Right lobe of liver (tissue), 6 donors: ENCODE results near the gene ANKK1. TPM values are rescaled to one million over a fixed set of nuclear protein-coding genes. Genes with fewer than 3 reads are reported as not detected.

Experiments
- ATAC-seq, 4 donors: fragments of 200-7000 bp; cut with Tn5 transposase; one replicate each; pipeline ENCODE4 v1.9.1; 2020; ENCODE audit warnings: mild to moderate bottlenecking in 4 of 4, moderate library complexity in 4 of 4
- DNase-seq, 3 donors: peaks; one replicate each; pipeline ENCODE4 v3.0.0-alpha.2; 2020
- H3K27ac ChIP-seq, 3 donors: fragments of 200-600 bp; one replicate each; pipeline ENCODE4 v1.8.0; 2022
- H3K27me3 ChIP-seq, 2 donors: fragments of 200-600 bp; one replicate each; pipeline ENCODE4 v1.8.0; 2022
- H3K36me3 ChIP-seq, 4 donors: fragments of 200-600 bp; sonication (generic) in 1 of 4; one replicate each; pipeline versions ENCODE4 v1.5.1 to v1.8.0; 2017 to 2022; ENCODE audit warnings: control low read depth in 1 of 4
- H3K4me1 ChIP-seq, 4 donors: fragments of 200-600 bp; sonication (generic) in 1 of 4; one replicate each; pipeline versions ENCODE4 v1.5.1 to v1.8.0; 2017 to 2022; ENCODE audit warnings: control low read depth in 1 of 4
- H3K4me3 ChIP-seq, 3 donors: fragments of 200-600 bp; one replicate each; pipeline ENCODE4 v1.8.0; 2022
- H3K9me3 ChIP-seq, 4 donors: fragments of 200-600 bp; sonication (generic) in 1 of 4; one replicate each; pipeline versions ENCODE4 v1.5.1 to v1.8.0; 2017 to 2022; ENCODE audit warnings: control low read depth in 1 of 4
- POLR2A ChIP-seq: fragments of 450-650 bp; IDR thresholded peaks from one replicate; pipeline ENCODE4 v1.6.1; 2017; ENCODE audit warnings: antibody characterized with exemption, mild to moderate bottlenecking
- WGBS: methylation state at CpG from one replicate; pipeline ENCODE4 v1.1.6; 2018; ENCODE audit warnings: low coverage, low lambda C conversion rate; ENCODE audit not compliant: insufficient coverage; ENCODE audit errors: missing lambda C conversion rate; 5-methylcytosine and 5-hydroxymethylcytosine counted together
- intact Hi-C, 2 donors: fragments of 100-400 bp; cut with DNase I; formaldehyde crosslinking; loops; one replicate each; pipeline versions ENCODE4 v1.11.2 to v1.14.1; 2022
- total RNA-seq, 6 experiments: library from RNA; depleted of rRNA in 2 of 6; stranded (reverse); fragments of >200 nt in 2 of 6; fragmentation: NEBNext Ultra II Directional in 3 of 6; extraction: Animal tissue kit (Norgen Biotek cat#: 25700) in 3 of 6; gene quantifications; one replicate each; pipeline versions ENCODE4 v1.1.0 to v1.2.4, GENCODE V29; 2016 to 2023
- TF ChIP-seq, protein P1 (sequence below), 4 donors: fragments of 200-600 bp in 3 of 4; fragments of 450-650 bp in 1 of 4; IDR thresholded peaks; one replicate each; pipeline versions ENCODE4 v1.5.1 to v1.8.0; 2016 to 2022; ENCODE audit warnings: antibody characterized with exemption in 4 of 4, mild to moderate bottlenecking in 2 of 4
- donor health status: DM: no; HTN: yes; CAD: no.
- donor health status: DM: no; HTN: no; CAD: no.
- donor health status: DM: no; HTN: no; CAD: no.
- donor health status: DM: no; HTN: yes; CAD: no.
- donor health status: DM: no; HTN: yes; CAD: no.

The ANKK1 gene
- total RNA-seq, 6 experiments from 2014 or later, result 0.12 to 0.15 TPM; not detected in 4

DNA sequence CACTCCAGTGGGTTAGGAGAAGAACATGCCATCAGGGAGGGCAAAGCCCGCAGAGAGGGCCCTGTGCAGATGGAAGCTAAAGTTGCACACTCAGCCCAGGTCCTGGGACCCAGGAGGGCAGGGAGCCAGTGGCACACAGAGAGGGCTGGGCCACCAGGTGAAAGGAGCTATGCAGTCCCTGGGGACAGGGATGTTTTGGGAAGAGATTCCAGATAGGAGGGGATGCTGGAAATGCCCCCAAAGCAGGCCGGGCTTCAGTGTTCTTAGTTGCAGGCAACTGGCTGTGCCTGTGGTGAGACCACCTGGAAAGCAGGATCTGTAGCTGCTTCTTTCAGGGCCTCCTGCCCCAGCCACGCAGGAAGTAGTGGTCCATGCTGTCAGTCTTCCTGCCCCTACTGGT, 19.6 kb downstream of the ANKK1 start:
- Histone ChIP-seq H3K27ac (no peak overlapping the region), H3K4me3 (no peak overlapping the region), H3K27me3 (no peaks in the 10 kb centered on the region), H3K4me1 (no peaks in the 10 kb centered on the region), H3K9me3 (no peaks in the 10 kb centered on the region), H3K36me3 (no peaks in the 10 kb centered on the region)
- intact Hi-C loops, result no loop called here
- 57% methylated on average over 3 of the region's 3 CpGs for WGBS
- DNase-seq (no peak), ATAC-seq (no peak)
- TF ChIP-seq, protein P1, sequence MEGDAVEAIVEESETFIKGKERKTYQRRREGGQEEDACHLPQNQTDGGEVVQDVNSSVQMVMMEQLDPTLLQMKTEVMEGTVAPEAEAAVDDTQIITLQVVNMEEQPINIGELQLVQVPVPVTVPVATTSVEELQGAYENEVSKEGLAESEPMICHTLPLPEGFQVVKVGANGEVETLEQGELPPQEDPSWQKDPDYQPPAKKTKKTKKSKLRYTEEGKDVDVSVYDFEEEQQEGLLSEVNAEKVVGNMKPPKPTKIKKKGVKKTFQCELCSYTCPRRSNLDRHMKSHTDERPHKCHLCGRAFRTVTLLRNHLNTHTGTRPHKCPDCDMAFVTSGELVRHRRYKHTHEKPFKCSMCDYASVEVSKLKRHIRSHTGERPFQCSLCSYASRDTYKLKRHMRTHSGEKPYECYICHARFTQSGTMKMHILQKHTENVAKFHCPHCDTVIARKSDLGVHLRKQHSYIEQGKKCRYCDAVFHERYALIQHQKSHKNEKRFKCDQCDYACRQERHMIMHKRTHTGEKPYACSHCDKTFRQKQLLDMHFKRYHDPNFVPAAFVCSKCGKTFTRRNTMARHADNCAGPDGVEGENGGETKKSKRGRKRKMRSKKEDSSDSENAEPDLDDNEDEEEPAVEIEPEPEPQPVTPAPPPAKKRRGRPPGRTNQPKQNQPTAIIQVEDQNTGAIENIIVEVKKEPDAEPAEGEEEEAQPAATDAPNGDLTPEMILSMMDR (IDR thresholded peaks at IDR 0.05), result no peak
- TF ChIP-seq POLR2A, result no peak

DNA sequence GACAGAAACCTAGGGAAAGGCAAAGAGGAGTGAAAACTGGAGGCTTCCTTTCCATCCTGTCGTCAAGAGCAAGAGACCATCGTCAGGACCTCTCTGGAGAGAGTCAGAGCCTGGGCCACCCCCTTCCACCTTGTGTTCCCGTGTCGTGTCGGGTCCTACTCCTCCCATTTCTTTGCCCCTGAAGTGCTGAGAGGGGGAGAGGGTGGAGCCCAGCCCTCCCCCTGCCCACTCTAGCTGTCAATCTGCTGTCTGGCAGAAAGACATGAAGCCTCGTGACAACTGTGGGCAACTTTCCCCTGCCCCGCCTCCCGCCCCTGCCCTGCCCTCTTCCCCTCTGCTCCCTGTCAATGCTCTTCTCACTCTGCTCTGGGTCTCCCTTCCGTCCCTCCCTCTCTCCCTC, 20.6 kb downstream of the ANKK1 start:
- Histone ChIP-seq H3K9me3 (no peaks in the 10 kb centered on the region), H3K27ac (no peak overlapping the region), H3K36me3 (no peaks in the 10 kb centered on the region), H3K4me3 (no peak overlapping the region), H3K27me3 (no peaks in the 10 kb centered on the region), H3K4me1 (no peaks in the 10 kb centered on the region)
- 40% methylated on average over 4 of the region's 9 CpGs for WGBS
- intact Hi-C loops, result no loop called here
- TF ChIP-seq POLR2A, result no peak
- TF ChIP-seq, protein P1 (IDR thresholded peaks at IDR 0.05), result no peak
- ATAC-seq, result no peak
- no peak for DNase-seq

DNA sequence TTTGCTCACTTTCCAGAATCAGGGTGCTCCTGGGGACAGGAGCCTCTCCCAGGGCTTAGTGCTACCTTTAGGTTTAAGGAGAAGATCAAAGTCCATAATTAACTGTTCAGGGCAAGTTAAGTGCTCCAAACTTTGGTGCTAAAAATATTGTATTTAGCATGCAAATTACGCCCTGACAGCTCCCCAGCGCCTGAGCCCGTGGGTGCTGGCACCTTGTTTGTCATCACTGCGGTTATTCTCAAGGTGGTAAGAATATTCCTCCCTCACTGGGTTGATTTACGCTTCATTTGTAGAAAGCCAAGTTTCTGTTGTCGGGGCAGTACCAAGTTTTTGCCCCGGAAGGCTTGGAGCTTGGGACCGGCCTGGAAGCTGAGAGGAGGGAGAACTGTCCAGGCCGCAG, 21.3 kb downstream of the ANKK1 start:
- H3K27me3 ChIP-seq, result no peaks in the 10 kb centered on the region
- ATAC-seq (no peak), DNase-seq (no peak)
- H3K36me3 ChIP-seq, result no peaks in the 10 kb centered on the region
- H3K9me3 ChIP-seq, result no peaks in the 10 kb centered on the region
- intact Hi-C loops, result no loop called here
- TF ChIP-seq, protein P1 (IDR thresholded peaks at IDR 0.05), result no peak
- no peak for TF ChIP-seq POLR2A
- H3K27ac ChIP-seq, result no peak overlapping the region
- H3K4me3 ChIP-seq, result no peak overlapping the region
- H3K4me1 ChIP-seq, result no peaks in the 10 kb centered on the region
- WGBS, result 83% methylated on average over 6 of the region's 9 CpGs

DNA sequence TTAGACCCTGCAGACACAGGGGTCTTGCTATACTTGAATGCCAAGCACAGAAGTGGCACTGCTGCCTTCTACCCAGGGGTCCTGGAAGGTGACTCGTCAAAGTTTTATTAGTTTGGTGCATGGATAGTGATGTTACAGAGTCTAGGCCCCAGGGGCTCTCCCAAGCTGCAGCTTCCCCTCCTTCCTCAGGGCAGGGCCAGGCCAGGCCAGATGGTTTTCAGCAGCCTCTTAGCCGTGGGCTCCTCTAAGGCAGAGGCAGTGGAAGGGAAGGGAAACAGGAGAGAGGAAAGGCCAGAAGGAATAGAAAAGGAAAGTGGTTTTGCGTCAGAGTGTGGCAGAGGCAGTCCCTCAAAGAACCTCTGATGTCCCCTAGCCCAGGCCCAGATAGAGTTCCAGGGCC, 21.9 kb downstream of the ANKK1 start:
- TF ChIP-seq, protein P1 (IDR thresholded peaks at IDR 0.05), result no peak
- TF ChIP-seq POLR2A, result no peak
- Histone ChIP-seq H3K9me3 (no peaks in the 10 kb centered on the region), H3K36me3 (no peaks in the 10 kb centered on the region), H3K27ac (no peak overlapping the region), H3K4me1 (no peaks in the 10 kb centered on the region), H3K27me3 (no peaks in the 10 kb centered on the region), H3K4me3 (no peak overlapping the region)
- ATAC-seq, result no peak
- DNase-seq, result no peak
- intact Hi-C loops, result no loop called here
- WGBS, result 65% methylated on average over 2 of the region's 3 CpGs
